HG02610 (cell line): Measurements from ENCODE around the gene VEGFB.

Experiments used
- ATAC-seq: cut with Tn5 transposase; IDR thresholded peaks from one replicate; pipeline ENCODE4 v1.9.1; 2021; ENCODE audit warnings: mild to moderate bottlenecking, moderate library complexity; ENCODE audit not compliant: unreplicated experiment

The VEGFB gene

DNA sequence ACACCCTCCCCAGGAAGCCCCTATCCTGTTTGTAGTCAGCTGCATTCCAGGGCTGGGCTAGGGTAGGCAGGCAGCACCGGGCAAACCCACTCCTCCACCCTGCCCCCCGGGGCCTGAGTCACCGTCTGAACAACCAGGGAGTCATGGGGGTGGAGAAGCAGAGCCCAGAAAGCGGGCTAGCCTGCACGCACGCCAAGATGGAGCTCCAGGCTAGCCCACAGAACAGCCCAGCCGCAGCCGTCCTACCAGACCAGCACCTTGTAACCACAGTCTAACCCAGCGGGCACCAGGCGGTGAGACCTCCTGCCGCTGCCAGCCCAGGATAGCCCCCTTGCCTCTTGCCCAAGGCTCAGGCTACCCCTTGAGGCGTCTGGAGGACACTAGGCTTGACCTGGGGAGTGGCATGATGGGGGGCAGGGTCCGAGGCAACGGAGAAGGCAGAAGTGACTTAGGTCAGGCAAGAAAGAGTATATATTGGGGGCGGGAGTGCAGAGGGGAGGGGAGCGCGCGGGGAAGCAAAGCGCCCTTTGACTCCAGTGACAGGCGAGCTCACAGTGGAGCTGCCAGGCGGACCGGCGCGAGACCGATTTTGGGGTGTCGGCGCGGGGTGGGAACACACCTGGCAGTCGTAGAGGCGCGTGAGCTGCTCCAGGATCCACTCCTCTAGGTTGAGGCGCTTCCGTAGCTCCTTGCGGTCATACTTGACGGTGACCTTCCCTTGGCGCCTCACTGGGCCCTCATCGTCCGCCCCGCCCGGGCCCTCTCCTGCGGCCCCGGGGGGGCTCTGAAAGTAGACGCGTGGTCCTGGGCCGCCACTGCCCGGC lies 11.6 kb downstream of the VEGFB start:
- ATAC-seq, result no peak

DNA sequence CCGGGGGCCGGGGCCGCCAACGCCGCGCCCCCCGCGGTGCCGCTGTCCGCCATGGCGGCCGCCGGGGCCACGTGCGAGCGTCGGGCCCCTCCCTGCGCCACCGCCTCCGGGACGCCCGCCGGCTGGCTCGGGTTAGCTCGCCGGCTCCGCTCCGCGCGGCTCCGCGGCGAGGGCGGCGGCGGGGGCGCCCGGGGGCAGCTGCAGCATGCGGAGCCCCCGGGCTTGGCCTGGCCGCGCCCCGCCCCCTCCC lies 12.2 kb downstream of the VEGFB start:
- peak; percentile 11 for ATAC-seq

DNA sequence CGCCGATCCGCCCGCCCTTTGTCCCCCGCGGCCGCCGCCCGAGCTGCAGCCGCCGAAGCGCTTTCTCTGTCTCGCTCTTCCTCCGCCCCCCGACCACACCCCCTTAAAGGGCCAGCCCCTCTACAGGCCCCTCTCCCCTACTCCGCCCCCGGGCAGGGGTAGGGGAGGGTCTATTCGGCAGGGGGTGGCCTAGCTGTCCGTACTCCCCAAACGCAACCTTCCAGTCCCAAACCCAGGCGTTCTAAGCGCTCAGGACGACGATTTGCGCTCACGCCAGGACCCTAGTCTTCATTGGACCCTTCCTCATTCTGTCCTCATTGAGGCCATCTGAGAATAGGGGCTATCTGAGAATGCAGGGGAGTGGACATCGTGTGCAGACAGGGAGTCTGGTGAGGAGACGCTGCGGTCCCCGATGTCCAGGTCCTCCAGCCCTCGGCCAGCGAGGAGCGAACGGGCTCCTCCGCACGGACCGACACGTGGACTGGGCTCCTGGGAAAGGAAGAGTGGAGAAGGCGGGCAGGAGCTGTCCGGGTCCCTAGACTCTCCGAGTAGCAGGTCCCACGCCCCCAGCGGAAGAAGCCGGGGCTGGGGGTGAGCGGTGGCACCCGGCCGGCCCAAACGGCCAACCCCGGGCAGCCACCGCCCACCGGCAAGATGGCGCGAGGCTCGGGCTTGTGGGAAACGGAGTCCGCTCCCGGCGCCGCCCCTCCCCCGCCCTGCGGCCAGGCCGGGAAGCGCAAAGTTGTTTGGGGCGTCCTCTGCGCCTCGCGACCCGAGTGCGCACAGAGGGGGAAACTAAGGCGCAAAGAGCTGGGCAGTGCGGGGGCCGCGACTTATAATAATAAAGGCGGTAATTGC lies 12.7 kb downstream of the VEGFB start, which contains the start of gene PPP1R14B:
TSS of gene PPP1R14B (minus strand) at position 73 of the 858 bp plus-strand sequence. CDS start 270 bp downstream, outside the sequence.
- peak; percentile 38 for ATAC-seq

DNA sequence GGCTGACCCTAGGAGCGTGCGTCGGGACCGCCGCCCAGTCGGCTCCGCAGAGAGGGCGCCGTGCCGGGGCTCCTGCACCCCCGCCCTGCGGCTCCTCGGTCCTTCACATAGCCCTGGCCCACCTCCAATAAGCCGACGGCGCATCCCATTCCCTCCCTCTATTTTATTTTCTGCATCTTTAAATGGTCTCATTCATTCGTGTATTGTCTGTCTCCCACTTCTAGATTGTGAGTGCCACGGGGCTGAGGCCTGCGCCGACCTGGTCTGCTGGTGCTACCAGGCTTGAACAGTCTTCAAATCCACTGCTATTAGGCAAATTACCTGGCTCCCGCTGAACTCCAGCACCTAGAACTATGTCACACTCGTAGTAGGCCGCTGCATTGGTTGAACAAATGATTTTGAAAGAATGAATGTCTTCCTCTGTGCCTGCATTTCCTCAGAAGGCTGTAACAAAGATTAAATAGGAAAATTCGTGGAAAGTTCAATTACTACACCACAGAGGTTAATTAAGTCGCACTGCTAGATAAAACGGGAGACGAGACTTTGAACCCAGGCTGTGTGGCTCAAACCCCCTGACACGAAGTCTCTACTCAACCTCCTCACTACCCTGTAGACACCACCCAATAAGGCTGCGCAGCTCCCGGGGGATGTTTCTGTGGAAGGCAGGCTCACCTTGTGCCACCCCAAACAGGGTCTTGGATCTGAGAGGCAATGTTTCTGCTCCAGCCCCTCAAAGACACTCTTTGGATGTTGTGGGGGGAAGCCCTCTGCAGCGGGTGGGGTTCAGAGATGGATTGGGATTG lies 13.5 kb downstream of the VEGFB start:
- no peak for ATAC-seq

DNA sequence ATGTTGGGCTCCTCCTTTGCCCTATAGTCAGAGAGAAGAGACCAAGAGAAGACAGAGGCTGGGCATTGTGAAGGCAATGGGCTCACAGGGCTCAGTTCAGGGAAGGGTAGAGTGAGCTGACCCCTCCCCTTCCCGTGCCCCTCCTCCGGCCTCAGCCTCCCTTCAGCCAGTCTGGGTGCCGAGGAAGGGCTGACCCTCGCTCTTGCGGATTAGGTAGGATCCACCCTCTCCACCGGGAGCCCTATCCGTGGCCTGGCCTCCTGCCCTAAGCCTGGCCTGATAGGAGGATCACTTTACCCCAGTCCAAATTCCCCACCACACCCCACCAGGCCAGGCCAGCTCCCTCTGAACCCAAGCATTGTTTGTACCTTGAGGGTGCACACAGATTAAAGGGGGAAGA lies 14.2 kb downstream of the VEGFB start:
- no peak for ATAC-seq

DNA sequence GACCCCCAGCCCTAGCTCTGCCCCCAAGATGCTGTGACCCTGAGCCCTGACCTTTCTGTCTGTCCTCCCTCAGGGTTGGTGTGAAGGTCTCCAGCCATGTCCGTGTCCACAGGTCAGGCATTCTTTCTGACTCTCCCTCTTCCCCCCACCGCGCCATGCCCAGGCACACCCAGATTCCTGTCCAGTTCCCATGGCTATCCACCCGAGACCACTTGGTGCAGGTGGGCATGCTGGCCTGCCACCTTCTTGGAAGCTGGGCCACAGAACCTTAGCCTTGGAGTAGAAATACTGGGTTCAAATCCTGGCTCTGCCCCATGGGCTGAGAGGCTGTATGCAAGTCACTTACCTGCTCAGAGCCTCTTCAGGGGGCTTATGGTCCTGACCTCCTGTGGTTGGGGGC lies 14.7 kb downstream of the VEGFB start:
- no peak for ATAC-seq

DNA sequence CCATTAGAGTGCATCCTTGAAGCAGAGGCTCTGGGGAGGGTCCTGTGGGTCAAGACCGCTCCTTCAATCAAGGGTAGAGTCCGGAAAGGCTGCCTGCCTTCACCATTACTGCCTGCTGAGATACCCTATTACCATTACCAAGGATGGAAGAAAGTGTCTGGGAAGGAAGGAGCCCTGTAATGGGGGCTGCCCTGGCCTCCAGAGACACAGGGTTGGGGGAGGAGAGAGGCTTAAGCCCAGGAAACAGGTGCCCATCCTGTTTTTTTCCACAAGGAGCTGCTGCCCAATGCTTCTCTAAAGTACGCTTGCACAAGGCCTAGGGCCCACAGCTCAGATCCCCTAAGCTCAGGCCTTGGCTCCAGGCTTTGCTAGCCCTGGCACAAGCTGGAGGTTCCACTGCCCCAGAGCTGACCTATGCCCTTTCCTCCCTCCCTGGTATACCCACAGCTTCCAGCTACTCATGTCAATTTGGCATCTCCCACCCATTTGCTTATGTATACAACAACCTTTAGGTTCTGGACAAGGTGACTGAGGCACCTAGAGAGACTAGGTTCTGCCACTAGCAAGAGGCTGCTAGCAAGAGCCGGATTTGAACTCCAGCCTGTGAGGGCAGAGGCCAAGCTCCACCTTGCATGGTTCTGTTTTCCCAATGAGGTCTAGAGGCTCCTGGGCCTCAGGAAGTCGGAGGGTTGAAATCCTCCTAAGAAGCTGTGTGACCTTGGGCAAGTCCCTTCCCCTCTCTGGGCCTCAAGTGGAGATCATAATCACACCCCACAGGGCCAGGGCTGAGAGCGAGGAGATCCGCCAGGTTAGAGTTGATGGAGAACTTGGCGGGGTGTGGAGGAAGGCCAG lies 15.4 kb downstream of the VEGFB start:
- no peak for ATAC-seq

DNA sequence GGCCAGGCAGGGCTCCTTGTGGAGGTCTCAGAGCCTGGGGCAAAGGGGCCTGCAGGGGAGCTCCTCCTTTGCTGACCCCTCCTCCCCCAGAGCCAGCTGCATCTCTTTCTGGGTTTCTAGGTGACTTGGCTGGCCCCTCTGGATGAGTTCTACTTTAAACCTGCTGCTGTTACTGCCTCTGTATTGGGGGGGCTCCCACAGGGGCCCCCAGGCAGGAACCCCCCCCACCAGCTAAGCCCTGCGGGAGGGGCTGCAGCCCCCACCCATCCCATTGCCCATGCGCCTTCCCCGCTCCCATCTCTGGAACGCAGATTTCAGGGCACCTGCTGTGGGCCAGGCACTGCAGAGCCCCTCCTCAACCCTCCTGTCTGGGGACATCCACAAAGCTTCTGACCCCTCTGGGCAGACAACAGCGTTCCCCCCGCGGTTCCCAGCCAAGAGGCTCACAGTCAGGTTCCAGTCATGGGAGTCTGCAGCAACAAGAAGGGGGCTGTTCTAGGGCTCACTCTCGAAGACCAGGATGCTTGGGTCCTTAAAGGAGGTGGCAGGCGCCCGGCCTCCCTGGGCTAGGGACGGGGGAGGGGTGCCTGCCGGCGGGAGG lies 16.1 kb downstream of the VEGFB start:
- no peak for ATAC-seq

DNA sequence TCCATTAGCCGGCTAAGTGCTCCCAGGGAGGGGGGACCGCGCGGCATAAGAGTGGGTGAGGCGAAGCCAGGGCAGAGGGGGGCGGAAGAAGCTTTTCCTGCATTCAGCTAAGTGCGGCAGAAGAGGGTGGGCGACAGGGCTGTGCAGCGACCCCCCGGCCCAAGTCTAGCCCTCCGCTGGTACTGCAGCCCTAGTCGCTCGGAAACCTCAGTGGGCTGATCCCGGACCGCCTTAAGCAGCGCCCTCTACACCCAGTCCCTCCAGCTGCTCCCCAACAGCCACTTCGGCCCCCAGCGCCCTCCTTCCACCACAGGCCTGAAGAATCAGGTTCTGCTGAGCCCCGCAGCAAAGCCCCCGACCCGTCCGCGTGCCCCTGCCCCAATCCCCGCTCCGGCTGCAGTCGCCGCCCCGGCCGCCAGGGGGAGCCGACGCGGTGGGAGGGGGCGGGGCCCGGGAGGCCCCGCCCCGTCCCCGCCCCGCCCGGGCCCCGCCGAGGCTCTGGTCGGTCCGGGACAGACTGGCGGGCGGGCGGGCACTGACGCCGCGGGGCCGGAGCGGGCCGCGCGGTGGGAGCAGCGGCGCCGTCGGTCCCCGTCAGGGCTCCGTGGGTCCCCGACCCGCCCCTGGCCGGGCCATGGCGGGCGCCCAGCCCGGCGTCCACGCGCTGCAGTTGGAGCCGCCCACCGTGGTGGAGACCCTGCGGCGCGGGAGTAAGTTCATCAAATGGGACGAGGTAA lies 16.8 kb downstream of the VEGFB start, which contains the start of gene PLCB3:
TSS of gene PLCB3 (plus strand) at position 515 of the 737 bp plus-strand sequence. CDS start at position 635, 120 bp downstream.
- no peak for ATAC-seq

DNA sequence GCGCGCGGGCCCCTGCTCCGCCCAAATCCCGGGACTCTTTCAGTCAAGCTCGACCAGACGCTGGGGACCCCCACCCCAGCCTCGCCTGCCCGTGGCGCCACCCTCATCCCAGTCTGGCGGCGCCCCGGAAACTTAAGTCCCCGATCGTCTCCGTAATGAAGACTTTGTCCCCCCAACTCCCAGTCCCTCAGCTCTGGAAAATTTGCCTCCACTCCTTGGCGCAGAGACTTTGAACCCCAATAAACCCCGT lies 17.3 kb downstream of the VEGFB start:
- no peak for ATAC-seq

DNA sequence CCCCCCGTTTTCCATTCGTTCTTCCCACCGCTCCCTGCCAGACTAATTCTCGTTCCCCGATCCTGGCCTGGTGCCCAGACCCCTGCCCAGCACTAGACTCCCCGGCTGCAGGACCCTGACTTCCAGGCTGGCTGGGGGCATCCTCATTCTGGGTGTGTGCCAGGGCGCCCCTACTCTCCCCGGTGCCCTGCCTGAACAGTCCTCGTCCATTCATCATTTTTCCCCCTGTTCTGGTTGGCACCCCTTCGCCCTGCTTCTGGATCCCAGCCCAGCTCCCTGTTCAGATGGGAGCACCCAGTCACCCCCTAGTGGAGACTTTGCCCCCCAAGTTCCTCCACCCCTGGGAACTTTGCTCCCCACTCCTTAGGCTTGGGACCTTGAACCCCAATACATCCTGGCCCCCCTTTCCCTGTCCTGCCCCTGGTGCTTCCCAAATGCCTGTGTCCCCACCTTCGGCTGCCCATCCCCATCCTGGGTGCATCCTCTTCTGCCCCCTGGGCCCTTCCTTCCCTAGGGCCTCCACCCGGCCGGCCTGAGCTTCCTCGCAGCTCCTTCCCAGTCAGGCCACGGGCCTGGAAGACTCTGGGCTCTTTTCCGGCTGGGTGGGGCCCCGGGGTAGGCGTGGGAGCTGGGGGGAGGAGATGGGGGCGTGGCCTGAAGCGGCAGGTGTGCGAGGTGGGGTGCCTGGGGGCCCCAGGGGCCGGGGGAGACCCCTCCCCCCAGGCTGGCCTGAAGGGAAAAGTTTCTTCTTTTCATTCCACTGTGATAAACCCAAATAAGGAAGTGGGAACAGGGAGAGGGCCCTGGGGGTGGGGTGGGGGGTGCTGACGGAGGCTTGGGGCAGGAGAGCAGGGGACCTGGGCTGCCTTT lies 17.9 kb downstream of the VEGFB start:
- no peak for ATAC-seq

DNA sequence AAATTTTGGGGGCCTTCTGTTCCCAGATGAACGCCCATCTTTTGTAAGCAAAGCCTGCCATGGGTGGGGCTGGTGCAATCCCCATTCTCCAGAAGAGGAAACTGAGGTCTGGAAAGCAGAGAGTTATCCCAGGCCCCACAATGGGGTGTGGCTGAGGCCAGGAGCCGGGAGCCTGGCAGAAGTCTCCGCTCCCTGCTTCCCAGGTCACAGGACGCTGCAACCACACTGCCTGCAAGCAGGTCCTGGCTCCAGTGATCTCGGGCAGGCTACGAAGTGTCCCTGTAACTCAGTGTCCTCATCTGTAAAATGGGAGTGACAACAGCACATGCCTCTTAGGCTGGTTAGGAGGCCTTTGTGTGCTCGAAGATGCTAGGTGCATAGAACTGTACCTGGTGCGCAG lies 18.7 kb downstream of the VEGFB start:
- ATAC-seq, result no peak

DNA sequence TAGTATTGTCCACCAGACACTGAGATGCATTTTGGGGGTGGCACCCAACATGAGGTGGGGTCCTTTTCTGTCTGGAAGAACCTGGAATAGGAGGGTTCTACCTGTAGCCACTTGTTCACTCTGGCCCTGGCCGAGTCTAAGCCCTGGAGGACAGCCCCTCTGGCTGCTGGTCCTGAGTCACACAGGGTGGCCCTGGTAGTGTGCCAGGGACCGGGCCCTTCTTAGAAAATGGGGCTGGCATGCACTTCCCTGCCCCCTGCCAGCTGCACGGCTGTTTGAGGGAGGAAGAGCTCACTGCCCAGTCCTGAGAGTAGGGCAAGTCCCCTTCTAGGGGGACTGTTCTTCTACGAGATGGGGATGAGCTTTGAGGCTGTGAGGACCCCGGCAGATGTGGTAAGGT lies 19.1 kb downstream of the VEGFB start:
- no peak for ATAC-seq

DNA sequence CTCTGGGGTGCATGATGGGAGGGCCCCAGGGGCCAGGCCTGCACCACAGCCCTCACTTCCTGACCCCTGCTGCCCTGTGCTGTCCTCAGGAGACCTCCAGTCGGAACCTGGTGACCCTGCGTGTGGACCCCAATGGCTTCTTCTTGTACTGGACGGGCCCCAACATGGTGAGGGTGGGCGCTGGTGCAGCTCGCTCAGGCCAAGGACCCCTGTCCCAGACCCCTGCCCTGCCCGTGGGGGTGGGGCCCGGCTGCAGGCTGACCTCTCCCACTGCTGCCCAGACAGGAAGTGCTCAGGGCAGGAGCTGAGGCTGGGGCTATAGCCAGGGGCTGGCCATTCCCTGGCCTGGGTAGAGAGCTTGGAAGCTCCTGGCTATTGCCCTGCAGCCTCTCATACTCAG lies 19.9 kb downstream of the VEGFB start:
- ATAC-seq, result no peak

DNA sequence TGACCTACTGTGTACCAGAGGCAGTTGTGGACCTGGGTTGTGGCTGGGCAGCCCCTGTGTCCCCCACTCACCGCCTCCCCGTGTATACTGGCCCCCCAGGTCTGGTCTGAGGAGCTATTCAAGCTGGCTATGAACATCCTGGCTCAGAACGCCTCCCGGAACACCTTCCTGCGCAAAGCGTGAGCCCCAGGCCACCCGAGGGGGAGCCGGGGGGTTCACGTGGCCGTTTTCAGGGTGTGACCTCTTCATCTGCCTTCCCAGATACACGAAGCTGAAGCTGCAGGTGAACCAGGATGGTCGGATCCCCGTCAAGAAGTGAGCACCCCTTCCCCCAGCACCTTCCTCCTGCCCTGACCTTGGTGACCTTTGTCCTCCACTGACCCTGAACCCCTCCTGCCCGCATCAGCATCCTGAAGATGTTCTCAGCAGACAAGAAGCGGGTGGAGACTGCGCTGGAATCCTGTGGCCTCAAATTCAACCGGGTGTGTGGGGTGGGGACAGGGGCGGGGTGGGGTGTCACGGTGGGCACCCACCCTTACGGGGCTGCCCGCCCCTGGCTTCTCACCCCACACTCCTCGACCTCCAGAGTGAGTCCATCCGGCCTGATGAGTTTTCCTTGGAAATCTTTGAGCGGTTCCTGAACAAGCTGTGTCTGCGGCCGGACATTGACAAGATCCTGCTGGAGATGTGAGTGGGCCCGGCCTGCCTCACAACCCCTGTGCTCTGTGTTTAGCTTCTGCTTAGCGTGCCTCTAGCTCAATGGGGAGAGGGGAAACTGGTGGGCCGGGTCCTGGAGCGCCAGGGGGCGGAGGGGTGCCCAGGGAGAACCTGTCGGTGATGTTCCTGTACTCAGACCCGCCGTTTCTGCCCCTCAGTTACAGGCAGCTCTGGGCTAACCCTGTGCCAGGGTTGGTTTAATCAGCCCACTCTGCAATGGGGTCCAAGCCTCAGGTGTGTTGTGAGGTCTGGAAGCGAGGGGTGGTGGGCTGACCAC lies 21.0 kb downstream of the VEGFB start:
- ATAC-seq, result no peak

DNA sequence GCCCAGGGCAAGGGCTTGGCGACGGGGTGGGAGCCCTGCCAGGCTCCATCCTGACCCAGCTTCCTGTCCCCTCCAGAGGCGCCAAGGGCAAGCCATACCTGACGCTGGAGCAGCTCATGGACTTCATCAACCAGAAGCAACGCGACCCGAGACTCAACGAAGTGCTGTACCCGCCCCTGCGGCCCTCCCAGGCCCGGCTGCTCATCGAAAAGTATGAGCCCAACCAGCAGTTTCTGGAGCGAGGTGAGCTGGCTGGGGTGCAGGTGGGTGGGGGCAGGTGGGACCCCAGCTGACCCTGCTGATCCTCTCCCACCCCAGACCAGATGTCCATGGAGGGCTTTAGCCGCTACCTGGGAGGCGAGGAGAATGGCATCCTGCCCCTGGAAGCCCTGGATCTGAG lies 21.9 kb downstream of the VEGFB start:
- no peak for ATAC-seq

DNA sequence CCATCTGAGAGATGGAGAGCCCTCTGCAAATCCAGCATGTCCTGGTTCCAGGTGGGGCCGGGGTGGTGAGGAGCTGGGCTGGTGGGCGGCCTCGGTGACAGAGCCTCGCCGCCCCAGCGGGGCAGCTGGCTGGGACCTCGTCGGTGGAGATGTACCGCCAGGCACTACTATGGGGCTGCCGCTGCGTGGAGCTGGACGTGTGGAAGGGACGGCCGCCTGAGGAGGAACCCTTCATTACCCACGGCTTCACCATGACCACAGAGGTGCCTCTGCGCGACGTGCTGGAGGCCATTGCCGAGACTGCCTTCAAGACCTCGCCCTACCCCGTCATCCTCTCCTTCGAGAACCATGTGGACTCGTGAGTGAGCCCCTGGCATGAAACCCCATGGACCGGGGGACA lies 24.0 kb downstream of the VEGFB start:
- no peak for ATAC-seq
